ENCODE results near the gene UBE4A.

GRCh38 chr11:118370774-118371173 is 11.4 kb downstream of the UBE4A start:
- no peak for TF ChIP-seq CTCF (IDR thresholded peaks at IDR 0.05)
- TF ChIP-seq POLR2AphosphoS5 (IDR thresholded peaks at IDR 0.05), result peak; percentile 50
- TF ChIP-seq POLR2A (IDR thresholded peaks at IDR 0.05), result no peak
